Immature natural killer cell (primary cell): ENCODE results near the gene ST3GAL2. TPM values are rescaled to one million over a fixed set of nuclear protein-coding genes. Genes with fewer than 3 reads are reported as not detected.

Source experiments
- DNase-seq, 3 donors: peaks; one replicate each; pipeline ENCODE4 v3.0.0; 2022; ENCODE audit warnings: mixed read lengths in 1 of 3
- H3K27ac Mint-ChIP-seq, 6 donors: one replicate each; pipeline ENCODE4 v1.8.0; 2020; ENCODE audit warnings: mixed read lengths in 6 of 6, mild to moderate bottlenecking in 5 of 6, inconsistent platforms in 4 of 6, moderate library complexity in 3 of 6
- H3K27me3 Mint-ChIP-seq, 3 donors: one replicate each; pipeline ENCODE4 v1.8.0; 2020 to 2021; ENCODE audit warnings: low read depth in 3 of 3, mild to moderate bottlenecking in 3 of 3, mixed read lengths in 3 of 3, moderate library complexity in 3 of 3, inconsistent platforms in 1 of 3
- H3K36me3 Mint-ChIP-seq, 3 donors: one replicate each; pipeline ENCODE4 v1.8.0; 2020; ENCODE audit warnings: mixed read lengths in 3 of 3, inconsistent platforms in 2 of 3, mild to moderate bottlenecking in 2 of 3
- H3K4me1 Mint-ChIP-seq, 2 donors: one replicate each; pipeline ENCODE4 v1.8.0; 2020; ENCODE audit warnings: inconsistent platforms in 2 of 2, mild to moderate bottlenecking in 2 of 2, mixed read lengths in 2 of 2, moderate library complexity in 1 of 2
- H3K4me3 Mint-ChIP-seq, 5 donors: one replicate each; pipeline ENCODE4 v1.8.0; 2020; ENCODE audit warnings: mild to moderate bottlenecking in 5 of 5, mixed read lengths in 5 of 5, inconsistent platforms in 3 of 5, moderate library complexity in 3 of 5
- H3K9me3 Mint-ChIP-seq, 6 donors: one replicate each; pipeline ENCODE4 v1.8.0; 2020; ENCODE audit warnings: mild to moderate bottlenecking in 6 of 6, mixed read lengths in 6 of 6, inconsistent platforms in 4 of 6, moderate library complexity in 3 of 6
- polyA plus RNA-seq, 3 donors: library from polyadenylated mRNA; unstranded; fragments of 300-500 nt; fragmentation: Illumina TruSeq; gene quantifications; one replicate each; pipeline ENCODE4 v1.2.3, GENCODE V29; 2021

Gene ST3GAL2
- polyA plus RNA-seq, 3 donors from 2014 or later: 11.1 to 20.7 (median 17.4) TPM

DNA sequence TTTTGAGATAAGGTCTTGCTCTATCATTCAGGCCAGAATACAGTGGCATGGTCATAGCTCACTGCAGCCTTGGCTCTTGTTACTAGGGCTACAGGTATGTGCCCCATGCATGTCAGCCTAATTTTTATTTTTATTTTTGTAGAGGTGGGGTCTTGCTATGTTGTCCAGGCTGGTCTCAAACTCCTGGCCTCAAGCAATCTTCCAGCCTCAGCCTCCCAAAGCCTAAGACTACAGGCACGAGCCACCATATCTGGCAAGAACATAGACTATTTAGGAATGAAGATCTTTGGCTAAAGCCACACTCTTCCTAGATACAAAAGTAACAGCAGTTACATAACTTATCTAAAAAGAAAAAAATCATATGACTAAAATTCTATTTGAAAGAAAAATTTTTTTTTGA lies 107.8 kb downstream of the ST3GAL2 start:
- H3K4me3 Mint-ChIP-seq: no peak overlapping the region
- H3K4me1 Mint-ChIP-seq: no peaks in the 10 kb centered on the region
- H3K27me3 Mint-ChIP-seq: peaks cover 0 to 1% (median 0%) of the 10 kb centered on the region in 3 donors
- no peak for DNase-seq
- no peak overlapping the region for H3K27ac Mint-ChIP-seq
- no peaks in the 10 kb centered on the region for H3K9me3 Mint-ChIP-seq
- H3K36me3 Mint-ChIP-seq: peaks cover 4 to 31% (median 13%) of the 10 kb centered on the region in 3 donors

Other genes with a start within 250 kb of the ST3GAL2 start
- gene EXOSC6, start 187.2 kb downstream of the ST3GAL2 start, polyA plus RNA-seq: 10 to 100 TPM in 1 of 3 donors, 1 to 10 TPM in 2; 3.9 to 11.8 (median 5.9) TPM
- 10 to 100 TPM; 25.4 to 47.1 (median 38.6) TPM for gene AARS1, start 149.6 kb downstream of the ST3GAL2 start, polyA plus RNA-seq
- 10 to 100 TPM; 53.1 to 85.3 (median 68.7) TPM for gene DDX19B, start 139.9 kb downstream of the ST3GAL2 start, polyA plus RNA-seq
- 10 to 100 TPM; 25.3 to 47.1 (median 27.4) TPM for gene DDX19A, start 92.2 kb downstream of the ST3GAL2 start, polyA plus RNA-seq
- gene FCSK, start 15.5 kb upstream of the ST3GAL2 start, polyA plus RNA-seq: 10 to 100 TPM in 2 of 3 donors, 1 to 10 TPM in 1; 6.7 to 11.9 (median 10.5) TPM
- gene COG4, start 84.5 kb upstream of the ST3GAL2 start, polyA plus RNA-seq: 10 to 100 TPM; 42.3 to 54.6 (median 42.9) TPM
- 100 to 1,000 TPM in 1 of 3 donors, 10 to 100 TPM in 2; 62.7 to 143 (median 65.4) TPM for gene SF3B3, start 84.7 kb upstream of the ST3GAL2 start, polyA plus RNA-seq
- not detected for gene IL34, start 207.5 kb upstream of the ST3GAL2 start, polyA plus RNA-seq
- gene MTSS2, start 247.0 kb upstream of the ST3GAL2 start, polyA plus RNA-seq: not detected